ENCODE data around the gene DHRS7. TPM values are rescaled to one million over a fixed set of nuclear protein-coding genes. Genes with fewer than 3 reads are reported as not detected.

Gene DHRS7
- total RNA-seq, 1 donor from 2014 or later, result 29.5 TPM

GRCh38 chr14:60116181-60116580, 49.0 kb downstream of the DHRS7 start:
- Histone ChIP-seq H3K4me1 (peaks cover 15% of the 10 kb centered on the region), H3K27ac (replicated peaks) (no peak overlapping the region), H3K9me3 (replicated peaks) (no peaks in the 10 kb centered on the region), H3K4me3 (no peak overlapping the region), H3K36me3 (peaks cover 61% of the 10 kb centered on the region), H3K27me3 (ENCODE audit: low read depth) (no peaks in the 10 kb centered on the region)
- DNase-seq, result no peak
- intact Hi-C loops (cut with micrococcal nuclease), result no loop called here
- TF ChIP-seq CTCF (IDR thresholded peaks at IDR 0.05; ENCODE audit: borderline replicate concordance), result no peak

GRCh38 chr14:60114881-60115280, 50.3 kb downstream of the DHRS7 start:
- no peaks in the 10 kb centered on the region for H3K9me3 ChIP-seq (replicated peaks)
- no peak overlapping the region for H3K27ac ChIP-seq (replicated peaks)
- H3K4me3 ChIP-seq, result no peak overlapping the region
- no peaks in the 10 kb centered on the region for H3K27me3 ChIP-seq (ENCODE audit: low read depth)
- intact Hi-C loops (cut with micrococcal nuclease), result no loop called here
- TF ChIP-seq CTCF (IDR thresholded peaks at IDR 0.05; ENCODE audit: borderline replicate concordance), result no peak
- peaks cover 50% of the 10 kb centered on the region for H3K36me3 ChIP-seq
- peaks cover 15% of the 10 kb centered on the region for H3K4me1 ChIP-seq
- no peak for DNase-seq

- TF ChIP-seq CTCF (IDR thresholded peaks at IDR 0.05; ENCODE audit: borderline replicate concordance), result no peak
Measured at GRCh38 chr14:60111732-60112131, 53.5 kb downstream of the DHRS7 start.

GRCh38 chr14:60107477-60107876, 57.7 kb downstream of the DHRS7 start:
- intact Hi-C loops (cut with micrococcal nuclease), result no loop called here

More at GRCh38 chr14:60111732-60112131, 53.5 kb downstream of the DHRS7 start:
- Histone ChIP-seq H3K27ac (replicated peaks) (no peak overlapping the region), H3K9me3 (replicated peaks) (no peaks in the 10 kb centered on the region), H3K27me3 (ENCODE audit: low read depth) (no peaks in the 10 kb centered on the region), H3K36me3 (peaks cover 38% of the 10 kb centered on the region), H3K4me1 (peaks cover 28% of the 10 kb centered on the region), H3K4me3 (no peak overlapping the region)
- no peak for DNase-seq
- intact Hi-C loops (cut with micrococcal nuclease), result no loop called here

GRCh38 chr14:60106339-60106738, 58.9 kb downstream of the DHRS7 start:
- peaks cover 56% of the 10 kb centered on the region for H3K4me1 ChIP-seq
- no peak overlapping the region for H3K4me3 ChIP-seq
- DNase-seq, result no peak
- no peaks in the 10 kb centered on the region for H3K27me3 ChIP-seq (ENCODE audit: low read depth)
- no peaks in the 10 kb centered on the region for H3K9me3 ChIP-seq (replicated peaks)
- H3K36me3 ChIP-seq, result peaks cover 18% of the 10 kb centered on the region
- intact Hi-C loops (cut with micrococcal nuclease), result no loop called here
- peak overlapping the region; percentile 18 for H3K27ac ChIP-seq (replicated peaks)
- no peak for TF ChIP-seq CTCF (IDR thresholded peaks at IDR 0.05; ENCODE audit: borderline replicate concordance)

More at GRCh38 chr14:60107477-60107876, 57.7 kb downstream of the DHRS7 start:
- H3K4me3 ChIP-seq, result no peak overlapping the region
- H3K27me3 ChIP-seq (ENCODE audit: low read depth), result no peaks in the 10 kb centered on the region
- peaks cover 51% of the 10 kb centered on the region for H3K4me1 ChIP-seq
- no peak overlapping the region for H3K27ac ChIP-seq (replicated peaks)
- DNase-seq, result no peak
- H3K36me3 ChIP-seq, result peaks cover 18% of the 10 kb centered on the region
- no peaks in the 10 kb centered on the region for H3K9me3 ChIP-seq (replicated peaks)
- no peak for TF ChIP-seq CTCF (IDR thresholded peaks at IDR 0.05; ENCODE audit: borderline replicate concordance)

All from left ventricle myocardium inferior (tissue), 1 donor.